HG03045 (cell line): ENCODE data around the gene CAPN5.
A peak's percentile ranks its signal among the peaks of the same experiment; 100 is the strongest.
"Not testable (repeated sequence)": the region's sequence is repeated elsewhere in the genome, so short reads cannot be mapped to it uniquely, and the experiment has no call there.

Source experiments
- ATAC-seq: cut with Tn5 transposase; IDR thresholded peaks from one replicate; pipeline ENCODE4 v1.9.1; 2021; ENCODE audit warnings: mild to moderate bottlenecking, moderate library complexity; ENCODE audit not compliant: unreplicated experiment

Gene CAPN5

GRCh38 chr11:77066229-77067042 lies at the start of gene CAPN5:
CAPN5 (plus strand) TSS chr11:77066971; CDS start chr11:77084887, 17,916 bp downstream.
- ATAC-seq = peak; percentile 86

GRCh38 chr11:77018396-77018924 lies 48.3 kb upstream of the CAPN5 start:
- not testable (repeated sequence) for ATAC-seq

- ATAC-seq = no peak
Measured at GRCh38 chr11:77019976-77020595, 46.7 kb upstream of the CAPN5 start.

- no peak for ATAC-seq
Measured at GRCh38 chr11:77020734-77021133, 46.0 kb upstream of the CAPN5 start.

GRCh38 chr11:77024745-77025144 lies 42.0 kb upstream of the CAPN5 start:
- no peak for ATAC-seq

- ATAC-seq = no peak
Measured at GRCh38 chr11:77026221-77026620, 40.5 kb upstream of the CAPN5 start.

GRCh38 chr11:77026743-77027142 lies 40.0 kb upstream of the CAPN5 start:
- no peak for ATAC-seq

GRCh38 chr11:77027275-77027674 lies 39.5 kb upstream of the CAPN5 start:
- no peak for ATAC-seq

GRCh38 chr11:77029829-77030228 lies 36.9 kb upstream of the CAPN5 start:
- no peak for ATAC-seq

- ATAC-seq = no peak
Measured at GRCh38 chr11:77030834-77031414, 35.8 kb upstream of the CAPN5 start.

- ATAC-seq = no peak
Measured at GRCh38 chr11:77031599-77031998, 35.2 kb upstream of the CAPN5 start.

- no peak for ATAC-seq
Measured at GRCh38 chr11:77035039-77035438, 31.7 kb upstream of the CAPN5 start.

- no peak for ATAC-seq
Measured at GRCh38 chr11:77035580-77035979, 31.2 kb upstream of the CAPN5 start.

GRCh38 chr11:77036398-77036797 lies 30.4 kb upstream of the CAPN5 start:
- no peak for ATAC-seq

- ATAC-seq = no peak
Measured at GRCh38 chr11:77037057-77037456, 29.7 kb upstream of the CAPN5 start.

- no peak for ATAC-seq
Measured at GRCh38 chr11:77038029-77038824, 28.5 kb upstream of the CAPN5 start.

- ATAC-seq = no peak
Measured at GRCh38 chr11:77038825-77039326, 27.9 kb upstream of the CAPN5 start.

GRCh38 chr11:77039491-77040400 lies 27.0 kb upstream of the CAPN5 start:
- ATAC-seq = no peak

- no peak for ATAC-seq
Measured at GRCh38 chr11:77040401-77040777, 26.4 kb upstream of the CAPN5 start.

- no peak for ATAC-seq
Measured at GRCh38 chr11:77040889-77041288, 25.9 kb upstream of the CAPN5 start.
